Astrocyte of the hippocampus (primary cell): Measurements from ENCODE around the gene LIN9.
A peak's percentile ranks its signal among the peaks of the same experiment; 100 is the strongest.
"Not testable (repeated sequence)": the region's sequence is repeated elsewhere in the genome, so short reads cannot be mapped to it uniquely, and the experiment has no call there.

Experiments used
- DNase-seq: peaks from one replicate; pipeline ENCODE4 v3.0.0; 2011; ENCODE audit warnings: low read depth, low spot score

Gene LIN9

GRCh38 chr1:226212545-226212944 lies 96.4 kb downstream of the LIN9 start:
- no peak for DNase-seq

DNA sequence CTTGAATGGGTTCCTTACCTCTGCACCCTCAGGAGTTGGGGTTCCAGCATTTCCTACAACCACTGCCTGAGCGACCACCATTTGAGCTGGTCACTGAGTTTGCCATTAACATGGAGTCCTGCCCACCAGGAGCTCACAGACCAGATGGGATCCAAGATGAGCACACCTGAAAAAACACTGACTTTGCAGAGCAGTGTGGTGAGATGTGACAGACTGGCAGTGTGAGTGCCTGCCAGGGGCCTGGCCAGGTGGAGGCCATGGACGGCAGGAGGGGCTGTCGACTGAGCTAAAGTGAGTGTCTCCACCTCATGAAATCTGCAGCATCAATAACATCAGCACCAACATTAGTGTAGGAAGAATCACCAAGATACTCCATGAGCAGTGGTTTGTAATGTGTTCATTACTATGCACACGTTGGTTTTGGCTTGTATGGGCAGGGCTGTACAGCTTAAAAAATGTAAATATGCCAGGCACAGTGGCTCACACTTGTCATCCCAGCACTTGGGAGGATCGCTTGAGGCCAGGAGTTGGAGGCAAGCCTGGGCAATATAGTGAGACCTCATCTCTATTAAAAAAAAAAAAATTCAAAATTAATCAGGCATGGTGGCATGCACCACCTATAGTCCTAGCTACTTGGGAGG lies 97.7 kb downstream of the LIN9 start:
- DNase-seq = no peak

DNA sequence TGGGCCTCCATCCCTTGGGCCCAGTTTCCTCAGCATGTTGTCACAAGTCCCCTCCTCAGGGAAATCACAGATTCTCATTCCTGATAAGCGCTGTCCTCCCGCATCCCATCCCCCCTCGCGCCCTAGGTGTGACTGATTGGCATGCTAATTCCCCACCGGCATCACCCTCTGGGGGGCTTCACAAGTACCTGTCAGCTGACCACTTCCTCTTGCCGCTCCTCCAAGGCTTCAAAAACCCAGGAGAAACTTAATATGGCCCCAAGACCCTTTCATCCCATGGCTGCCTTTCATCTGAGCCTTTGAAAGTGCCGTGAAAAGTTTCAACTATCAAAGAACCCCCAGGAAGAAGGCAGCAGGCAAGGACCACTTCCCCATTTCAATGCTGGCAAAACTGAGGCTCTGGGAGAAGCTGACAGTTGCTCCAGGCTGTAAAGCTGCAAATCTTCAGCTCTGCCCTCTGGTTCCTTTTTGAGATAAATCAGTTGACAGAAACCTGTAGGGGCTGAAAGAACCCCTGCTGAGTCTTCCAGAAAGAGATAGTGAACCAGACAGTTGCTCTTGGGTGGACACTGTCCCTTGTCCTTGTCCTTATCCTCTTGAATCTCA lies 98.3 kb downstream of the LIN9 start:
- DNase-seq = no peak

- peak; percentile 19 for DNase-seq
Measured at GRCh38 chr1:226209307-226210059, 99.5 kb downstream of the LIN9 start.

GRCh38 chr1:226207048-226207447 lies 101.9 kb downstream of the LIN9 start:
- no peak for DNase-seq

- DNase-seq = no peak
Measured at GRCh38 chr1:226204198-226204597, 104.8 kb downstream of the LIN9 start.

DNA sequence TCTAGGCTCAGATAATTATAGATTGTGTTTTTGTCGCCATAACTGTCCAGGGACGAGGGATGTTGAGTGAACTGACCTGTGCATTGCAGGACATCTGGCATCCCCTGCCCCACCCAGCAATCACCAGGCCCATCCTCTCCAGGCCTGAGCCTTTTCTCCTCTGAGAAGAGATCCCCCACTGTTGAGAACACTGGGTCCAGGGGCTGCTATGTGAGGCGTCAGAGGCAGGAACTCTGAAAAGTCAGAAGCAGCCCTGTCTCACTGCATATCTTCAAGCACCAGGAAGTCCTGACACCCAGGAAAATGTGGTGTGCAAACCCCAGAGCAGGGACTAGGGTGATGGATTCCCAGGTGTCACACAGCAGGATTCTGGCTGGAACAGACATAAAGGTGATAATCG lies 105.3 kb downstream of the LIN9 start:
- DNase-seq = no peak

DNA sequence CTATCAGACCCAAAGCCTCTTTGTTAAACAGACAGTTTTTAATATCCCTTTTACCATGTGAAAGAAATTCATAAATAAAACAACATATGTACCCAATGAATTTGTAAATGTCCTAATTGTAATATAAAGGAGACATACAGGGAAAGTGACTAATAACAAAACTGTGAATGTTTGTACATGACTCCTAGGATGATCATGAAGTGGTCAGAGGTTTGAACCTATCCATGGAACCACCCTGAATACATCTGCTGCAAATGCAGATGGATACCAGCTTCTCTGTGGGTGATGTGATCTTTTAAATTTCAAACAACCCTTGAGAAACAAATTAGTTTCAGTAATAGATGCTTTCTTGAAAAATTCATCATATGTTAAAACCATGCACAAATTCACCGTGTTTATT lies 105.7 kb downstream of the LIN9 start:
- DNase-seq = no peak

GRCh38 chr1:226202666-226203065 lies 106.3 kb downstream of the LIN9 start:
- DNase-seq = not testable (repeated sequence)

DNA sequence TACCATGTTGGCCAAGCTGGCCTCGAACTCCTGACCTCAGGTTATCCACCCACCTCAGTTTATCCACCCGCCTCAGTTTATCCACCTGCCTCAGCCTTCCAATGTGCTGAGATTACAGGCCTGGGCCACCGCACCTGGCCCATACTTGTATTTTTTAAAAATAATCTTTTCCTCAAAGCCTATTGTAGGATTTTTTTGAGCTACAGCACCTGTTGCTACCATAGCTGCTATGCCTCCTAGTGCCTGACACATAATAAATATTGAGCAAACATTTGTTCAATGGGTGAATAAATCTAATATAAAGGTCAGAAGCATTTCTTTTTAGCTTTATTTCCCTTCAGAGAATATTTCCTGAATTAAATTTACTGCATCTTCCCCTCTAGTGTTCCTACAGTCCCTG lies 106.7 kb downstream of the LIN9 start:
- DNase-seq = no peak

- no peak for DNase-seq
Measured at GRCh38 chr1:226201029-226201593, 107.9 kb downstream of the LIN9 start.

- no peak for DNase-seq
Measured at GRCh38 chr1:226199971-226200370, 109.0 kb downstream of the LIN9 start.

DNA sequence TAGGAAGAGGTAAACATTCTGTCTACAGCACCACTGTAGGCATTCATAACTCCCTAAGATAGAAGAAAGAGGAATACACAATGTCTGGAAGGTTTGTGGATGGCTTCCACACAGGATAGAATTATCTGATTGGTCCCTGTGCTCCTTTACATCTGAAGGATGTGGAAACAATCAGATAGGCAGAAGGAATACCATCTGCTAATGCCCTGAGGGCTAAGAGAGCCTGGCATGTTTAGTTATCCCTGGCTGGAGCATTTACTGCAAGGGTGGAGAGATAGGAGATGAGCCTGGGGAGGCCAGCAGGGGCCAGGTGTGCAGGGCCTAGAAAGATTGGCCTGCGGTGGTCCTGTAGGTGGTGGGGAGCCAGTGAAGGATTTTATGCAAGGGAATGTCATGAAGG lies 113.8 kb downstream of the LIN9 start:
- DNase-seq = no peak

DNA sequence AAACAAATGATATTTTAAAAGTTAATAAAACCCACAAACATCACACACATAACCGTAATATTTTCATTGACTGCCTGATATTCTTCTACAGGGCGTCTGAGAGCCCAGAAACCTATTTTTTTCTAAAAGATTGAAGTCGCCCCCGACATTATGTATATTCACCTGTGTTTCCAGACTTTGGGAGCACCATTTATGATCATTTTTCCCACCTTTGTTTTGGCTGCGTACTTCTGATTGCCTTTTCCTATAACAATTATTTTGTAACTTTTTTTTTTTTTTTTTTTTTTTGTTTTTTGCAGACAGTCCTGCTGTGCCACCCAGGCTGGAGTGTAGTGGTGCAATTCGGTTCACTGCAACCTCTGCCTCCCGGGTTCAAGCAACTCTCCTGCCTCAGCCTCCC lies 121.6 kb downstream of the LIN9 start:
- DNase-seq = no peak

GRCh38 chr1:226187019-226187322 lies 122.0 kb downstream of the LIN9 start:
- no peak for DNase-seq

- peak; percentile 93 for DNase-seq
Measured at GRCh38 chr1:226186124-226187018, 122.6 kb downstream of the LIN9 start, which contains the start of gene ACBD3. TSS of gene ACBD3 (minus strand) at chr1:226186741. CDS start at chr1:226186675, 66 bp downstream.

DNA sequence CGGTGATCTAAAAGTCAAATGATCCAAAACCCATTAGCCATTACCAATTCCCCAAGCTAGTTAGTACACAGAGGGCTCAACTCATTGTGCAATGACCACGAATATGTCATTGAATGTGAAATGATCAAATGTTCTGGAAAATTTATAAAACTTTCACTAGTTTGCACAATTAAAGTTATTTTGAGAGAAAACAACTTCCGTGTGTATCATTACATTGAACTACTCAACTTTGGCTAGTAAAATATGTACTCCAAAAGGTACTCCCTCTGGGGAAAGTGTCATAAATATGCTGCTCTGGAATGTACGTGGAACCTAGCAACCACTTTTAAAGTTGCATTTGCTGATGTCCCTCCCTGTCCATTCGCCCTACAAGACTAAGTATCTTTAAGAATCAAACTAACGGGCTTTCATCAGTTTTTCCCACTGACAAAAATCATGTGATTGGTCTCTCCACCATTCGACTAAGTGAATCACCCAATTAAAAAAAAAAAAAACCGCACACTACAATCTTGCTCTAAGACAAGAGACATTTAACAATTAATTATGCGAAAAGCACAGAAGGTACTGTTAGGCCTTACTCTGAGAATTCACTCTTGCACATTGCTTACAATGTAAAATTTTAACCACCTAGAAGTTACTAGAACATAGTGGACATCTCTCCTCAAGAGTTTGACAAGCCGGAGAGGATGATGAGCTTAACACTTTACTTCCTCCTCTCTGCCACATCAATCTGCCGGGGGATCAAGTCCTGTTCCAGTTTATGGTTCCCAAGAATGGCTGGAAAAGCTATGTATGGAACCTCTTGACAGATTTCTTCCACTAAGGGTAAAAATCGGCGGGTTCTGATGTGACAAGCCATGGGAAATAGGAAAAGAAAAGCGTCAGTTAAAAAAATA lies 123.6 kb downstream of the LIN9 start:
- DNase-seq = peak; percentile 24

GRCh38 chr1:226181996-226182714 lies 126.8 kb downstream of the LIN9 start:
- peak; percentile 46 for DNase-seq
